Hematopoietic multipotent progenitor cell treated with erythropoietin and hydrocortisone succinate and interleukin-3 and kit ligand, for 6 days (in vitro differentiated cells): ENCODE results near the gene AFP.
A peak's percentile ranks its signal among the peaks of the same experiment; 100 is the strongest.

Experiments
- DNase-seq: peaks from one replicate; pipeline ENCODE4 v3.0.0-alpha.2; 2015

Gene AFP

DNA sequence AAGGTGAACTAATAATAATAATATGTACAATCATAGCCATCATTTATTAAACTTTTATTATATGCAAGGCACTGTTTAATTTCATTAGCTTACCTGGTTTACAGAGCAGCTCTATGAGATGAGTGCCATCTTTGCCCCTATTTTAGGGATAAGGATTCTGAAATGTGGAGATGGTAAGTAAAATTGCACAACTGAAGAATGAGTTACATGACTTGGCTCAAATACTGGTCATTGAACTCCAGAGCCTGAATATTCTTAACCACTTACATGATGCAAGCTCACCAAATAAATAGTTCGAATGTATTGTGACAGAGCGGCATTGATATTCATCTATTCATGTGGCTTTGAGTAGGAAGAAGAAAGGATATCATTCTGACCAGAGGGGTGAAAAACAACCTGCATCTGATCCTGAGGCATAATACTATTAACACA lies 20.2 kb upstream of the AFP start:
- peak; percentile 58 for DNase-seq

DNA sequence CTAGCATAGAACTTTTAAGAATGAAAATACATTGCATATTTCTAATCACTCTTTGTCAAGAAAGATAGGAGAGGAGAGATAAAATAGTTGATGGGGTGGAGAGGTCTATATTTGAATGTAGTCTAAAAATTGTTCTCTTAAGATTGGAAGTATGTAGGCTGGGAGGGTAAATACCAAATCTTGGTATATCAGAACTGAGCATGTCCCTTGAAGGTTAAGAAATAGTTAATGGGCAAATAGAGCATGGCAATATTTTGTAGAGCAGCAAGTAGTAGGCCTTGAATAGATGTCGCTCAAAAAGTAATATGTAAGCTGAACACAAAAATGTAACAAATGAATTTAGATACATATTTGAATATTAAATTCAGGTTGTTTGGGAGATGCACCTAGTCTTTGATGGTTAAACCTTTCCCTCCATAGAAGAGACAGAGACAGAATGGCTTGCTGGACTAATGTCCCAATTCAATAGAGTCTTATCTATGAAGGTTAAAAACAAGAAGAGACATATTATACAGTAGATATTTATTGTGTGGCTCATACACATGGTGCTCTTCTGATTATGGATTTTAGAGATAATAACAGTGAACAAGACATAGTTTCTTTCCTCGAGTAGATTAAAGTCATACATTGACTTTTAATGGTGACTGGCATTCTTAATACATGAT lies 19.5 kb upstream of the AFP start:
- DNase-seq: no peak

DNA sequence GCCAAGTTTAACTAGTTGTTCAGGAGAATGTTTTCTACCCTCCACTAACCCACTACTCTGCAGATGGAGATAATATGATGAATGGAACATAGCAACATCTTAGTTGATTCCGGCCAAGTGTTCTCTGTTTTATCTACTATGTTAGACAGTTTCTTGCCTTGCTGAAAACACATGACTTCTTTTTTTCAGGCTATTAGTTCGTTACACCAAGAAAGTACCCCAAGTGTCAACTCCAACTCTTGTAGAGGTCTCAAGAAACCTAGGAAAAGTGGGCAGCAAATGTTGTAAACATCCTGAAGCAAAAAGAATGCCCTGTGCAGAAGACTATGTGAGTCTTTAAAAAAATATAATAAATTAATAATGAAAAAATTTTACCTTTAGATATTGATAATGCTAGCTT lies 18.7 kb upstream of the AFP start:
- DNase-seq: no peak

DNA sequence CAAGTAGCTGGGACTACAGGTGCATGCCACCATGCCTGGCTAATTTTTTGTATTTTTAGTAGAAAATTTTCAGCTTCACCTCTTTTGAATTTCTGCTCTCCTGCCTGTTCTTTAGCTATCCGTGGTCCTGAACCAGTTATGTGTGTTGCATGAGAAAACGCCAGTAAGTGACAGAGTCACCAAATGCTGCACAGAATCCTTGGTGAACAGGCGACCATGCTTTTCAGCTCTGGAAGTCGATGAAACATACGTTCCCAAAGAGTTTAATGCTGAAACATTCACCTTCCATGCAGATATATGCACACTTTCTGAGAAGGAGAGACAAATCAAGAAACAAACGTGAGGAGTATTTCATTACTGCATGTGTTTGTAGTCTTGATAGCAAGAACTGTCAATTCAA lies 18.0 kb upstream of the AFP start:
- DNase-seq: peak; percentile 36

DNA sequence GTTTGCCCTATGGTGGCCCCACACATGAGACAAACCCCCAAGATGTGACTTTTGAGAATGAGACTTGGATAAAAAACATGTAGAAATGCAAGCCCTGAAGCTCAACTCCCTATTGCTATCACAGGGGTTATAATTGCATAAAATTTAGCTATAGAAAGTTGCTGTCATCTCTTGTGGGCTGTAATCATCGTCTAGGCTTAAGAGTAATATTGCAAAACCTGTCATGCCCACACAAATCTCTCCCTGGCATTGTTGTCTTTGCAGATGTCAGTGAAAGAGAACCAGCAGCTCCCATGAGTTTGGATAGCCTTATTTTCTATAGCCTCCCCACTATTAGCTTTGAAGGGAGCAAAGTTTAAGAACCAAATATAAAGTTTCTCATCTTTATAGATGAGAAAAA lies 17.3 kb upstream of the AFP start:
- DNase-seq: peak; percentile 6

DNA sequence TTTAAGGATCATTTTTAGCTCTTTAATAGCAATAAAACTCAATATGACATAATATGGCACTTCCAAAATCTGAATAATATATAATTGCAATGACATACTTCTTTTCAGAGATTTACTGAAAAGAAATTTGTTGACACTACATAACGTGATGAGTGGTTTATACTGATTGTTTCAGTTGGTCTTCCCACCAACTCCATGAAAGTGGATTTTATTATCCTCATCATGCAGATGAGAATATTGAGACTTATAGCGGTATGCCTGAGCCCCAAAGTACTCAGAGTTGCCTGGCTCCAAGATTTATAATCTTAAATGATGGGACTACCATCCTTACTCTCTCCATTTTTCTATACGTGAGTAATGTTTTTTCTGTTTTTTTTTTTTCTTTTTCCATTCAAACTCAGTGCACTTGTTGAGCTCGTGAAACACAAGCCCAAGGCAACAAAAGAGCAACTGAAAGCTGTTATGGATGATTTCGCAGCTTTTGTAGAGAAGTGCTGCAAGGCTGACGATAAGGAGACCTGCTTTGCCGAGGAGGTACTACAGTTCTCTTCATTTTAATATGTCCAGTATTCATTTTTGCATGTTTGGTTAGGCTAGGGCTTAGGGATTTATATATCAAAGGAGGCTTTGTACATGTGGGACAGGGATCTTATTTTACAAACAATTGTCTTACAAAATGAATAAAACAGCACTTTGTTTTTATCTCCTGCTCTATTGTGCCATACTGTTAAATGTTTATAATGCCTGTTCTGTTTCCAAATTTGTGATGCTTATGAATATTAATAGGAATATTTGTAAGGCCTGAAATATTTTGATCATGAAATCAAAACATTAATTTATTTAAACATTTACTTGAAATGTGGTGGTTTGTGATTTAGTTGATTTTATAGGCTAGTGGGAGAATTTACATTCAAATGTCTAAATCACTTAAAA lies 16.6 kb upstream of the AFP start:
- no peak for DNase-seq

DNA sequence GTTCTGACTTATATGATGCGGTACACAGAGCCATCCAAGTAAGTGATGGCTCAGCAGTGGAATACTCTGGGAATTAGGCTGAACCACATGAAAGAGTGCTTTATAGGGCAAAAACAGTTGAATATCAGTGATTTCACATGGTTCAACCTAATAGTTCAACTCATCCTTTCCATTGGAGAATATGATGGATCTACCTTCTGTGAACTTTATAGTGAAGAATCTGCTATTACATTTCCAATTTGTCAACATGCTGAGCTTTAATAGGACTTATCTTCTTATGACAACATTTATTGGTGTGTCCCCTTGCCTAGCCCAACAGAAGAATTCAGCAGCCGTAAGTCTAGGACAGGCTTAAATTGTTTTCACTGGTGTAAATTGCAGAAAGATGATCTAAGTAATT lies 15.4 kb upstream of the AFP start:
- DNase-seq: no peak

DNA sequence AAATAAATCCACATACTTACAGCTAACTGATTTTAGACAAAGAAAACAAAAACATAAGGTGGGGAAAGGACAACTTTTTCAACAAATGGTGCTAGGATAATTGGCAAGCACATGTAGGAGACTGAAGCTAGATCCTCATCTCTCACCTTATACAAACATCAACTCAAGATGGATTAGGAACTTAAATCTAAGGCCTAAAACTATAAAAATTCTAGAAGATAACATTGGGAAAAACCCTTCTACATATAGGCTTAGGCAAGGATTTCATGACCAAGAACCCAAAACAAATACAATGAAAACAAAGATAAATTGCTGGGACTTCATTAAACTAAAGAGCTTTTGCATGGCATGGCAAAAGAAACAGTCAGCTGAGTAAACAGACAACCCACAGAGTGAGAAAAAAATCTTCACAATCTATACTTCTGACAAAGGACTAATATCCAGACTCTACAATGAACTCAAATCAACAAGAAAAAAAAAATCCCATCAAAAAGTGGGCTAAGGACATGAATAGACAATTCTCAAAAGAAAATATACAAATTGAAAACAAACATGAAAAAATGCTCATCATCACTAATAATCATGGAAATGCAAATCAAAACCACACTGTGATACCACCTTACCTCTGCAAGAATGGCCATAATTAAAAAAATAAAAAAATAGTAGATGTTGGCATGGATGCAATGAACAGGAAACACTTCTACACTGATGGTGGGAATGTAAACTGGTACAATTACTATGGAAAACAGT lies 14.1 kb upstream of the AFP start:
- no peak for DNase-seq

DNA sequence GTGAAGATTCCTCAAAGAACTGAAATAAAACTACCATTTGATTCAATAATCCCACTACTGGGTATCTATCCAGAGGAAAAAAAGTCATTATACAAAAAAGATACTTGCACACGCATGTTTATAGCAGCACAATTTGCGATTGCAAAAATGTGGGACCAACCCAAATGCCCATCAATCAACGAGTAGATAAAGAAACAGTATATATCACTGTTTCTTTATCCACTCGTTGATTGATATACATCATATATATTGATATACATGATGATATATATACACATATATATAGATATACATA lies 13.6 kb upstream of the AFP start:
- no peak for DNase-seq

DNA sequence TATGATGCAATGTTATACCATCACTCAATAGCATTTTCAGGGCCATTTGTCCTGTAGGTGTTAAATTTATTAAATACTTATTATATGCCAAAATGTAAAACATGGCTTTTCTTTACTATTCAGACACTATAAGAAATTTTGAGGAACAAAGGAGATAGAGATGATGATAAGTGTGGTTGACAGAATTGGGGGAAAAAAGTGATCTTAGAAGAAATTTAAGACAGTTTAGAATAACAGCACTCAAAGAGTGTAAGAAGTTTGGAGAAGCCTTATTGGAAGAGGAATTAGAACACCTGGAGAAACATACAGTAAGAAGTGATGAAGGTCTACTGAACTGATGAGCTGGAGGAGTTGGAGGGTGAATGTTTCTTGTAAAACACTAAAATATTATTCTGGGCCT lies 12.8 kb upstream of the AFP start:
- DNase-seq: no peak

DNA sequence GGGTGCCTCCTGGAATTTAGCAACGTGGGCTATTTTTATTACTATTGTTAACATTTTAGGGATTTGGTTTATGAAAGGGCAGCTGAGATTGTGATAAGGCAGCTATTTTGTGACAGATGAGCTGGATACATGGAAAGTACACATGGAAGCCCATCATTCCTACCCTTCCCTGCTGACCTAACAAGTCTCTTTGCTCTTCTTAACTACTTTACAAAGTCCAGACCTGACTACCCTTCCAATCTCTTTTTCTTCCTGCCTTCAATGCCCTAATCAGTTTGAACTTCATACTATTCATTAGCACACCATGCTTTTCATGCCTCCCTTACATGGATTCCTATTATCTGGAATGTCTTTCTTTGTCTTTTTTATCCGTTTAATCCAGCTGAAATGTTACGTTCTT lies 9.4 kb upstream of the AFP start:
- DNase-seq: no peak

DNA sequence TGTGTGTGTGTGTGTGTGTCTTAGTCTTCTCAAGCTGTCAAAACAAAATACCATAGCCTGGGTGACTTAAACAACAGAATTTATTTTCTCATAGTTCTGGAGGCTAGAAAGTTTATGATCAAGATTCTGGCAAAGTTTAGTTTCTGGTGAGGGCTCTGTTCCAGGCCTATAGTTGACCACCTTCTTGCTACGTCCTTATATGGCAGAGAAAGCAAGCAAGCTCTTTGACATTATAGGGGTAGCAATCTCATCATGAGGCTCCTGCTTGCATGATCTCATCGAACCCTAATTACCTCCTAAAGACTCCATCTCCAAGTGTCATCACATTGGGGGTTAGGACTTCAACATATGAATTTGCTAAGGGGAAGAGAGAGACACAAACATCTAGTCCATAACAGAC lies 6.9 kb upstream of the AFP start:
- no peak for DNase-seq

DNA sequence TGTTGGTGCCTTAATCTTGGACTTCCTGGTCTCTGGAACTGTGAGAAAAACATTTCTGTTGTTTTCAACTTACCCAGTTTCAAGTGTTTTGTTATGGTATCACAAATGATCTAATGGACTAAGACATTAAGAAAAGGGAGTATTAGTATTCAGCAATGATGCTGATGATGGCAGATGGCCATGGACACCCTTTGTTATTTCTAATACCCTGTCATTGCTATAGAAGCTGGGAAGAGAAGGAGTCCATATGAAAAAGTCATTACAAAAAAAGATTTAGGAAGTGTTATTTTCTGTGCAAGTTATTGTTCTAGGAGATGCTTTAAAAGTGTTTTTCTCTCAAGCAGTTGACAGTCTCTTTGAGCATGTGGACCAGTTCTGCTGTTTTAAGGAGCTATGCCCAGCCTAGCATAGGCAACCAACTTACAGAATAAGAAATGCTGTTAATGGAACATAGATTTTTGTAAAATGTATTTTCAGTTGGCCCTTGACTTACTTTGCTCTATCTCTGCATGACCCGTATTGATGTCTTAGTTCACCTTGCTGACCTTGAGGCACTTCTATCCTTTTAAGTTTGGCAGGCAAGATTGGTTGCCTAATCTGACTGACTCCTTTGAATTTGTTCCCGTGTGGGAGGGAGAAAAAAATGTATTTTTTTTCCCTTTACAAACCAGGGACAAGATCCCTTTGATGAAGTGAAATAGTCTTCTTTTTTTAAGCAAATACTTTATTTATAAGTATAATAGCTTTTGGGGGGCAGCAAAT lies 6.0 kb upstream of the AFP start:
- no peak for DNase-seq

DNA sequence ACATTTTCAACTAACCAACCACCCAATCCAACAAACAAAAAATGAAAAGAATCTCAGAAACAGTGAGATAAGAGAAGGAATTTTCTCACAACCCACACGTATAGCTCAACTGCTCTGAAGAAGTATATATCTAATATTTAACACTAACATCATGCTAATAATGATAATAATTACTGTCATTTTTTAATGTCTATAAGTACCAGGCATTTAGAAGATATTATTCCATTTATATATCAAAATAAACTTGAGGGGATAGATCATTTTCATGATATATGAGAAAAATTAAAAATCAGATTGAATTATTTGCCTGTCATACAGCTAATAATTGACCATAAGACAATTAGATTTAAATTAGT lies 4.2 kb upstream of the AFP start:
- DNase-seq: no peak

DNA sequence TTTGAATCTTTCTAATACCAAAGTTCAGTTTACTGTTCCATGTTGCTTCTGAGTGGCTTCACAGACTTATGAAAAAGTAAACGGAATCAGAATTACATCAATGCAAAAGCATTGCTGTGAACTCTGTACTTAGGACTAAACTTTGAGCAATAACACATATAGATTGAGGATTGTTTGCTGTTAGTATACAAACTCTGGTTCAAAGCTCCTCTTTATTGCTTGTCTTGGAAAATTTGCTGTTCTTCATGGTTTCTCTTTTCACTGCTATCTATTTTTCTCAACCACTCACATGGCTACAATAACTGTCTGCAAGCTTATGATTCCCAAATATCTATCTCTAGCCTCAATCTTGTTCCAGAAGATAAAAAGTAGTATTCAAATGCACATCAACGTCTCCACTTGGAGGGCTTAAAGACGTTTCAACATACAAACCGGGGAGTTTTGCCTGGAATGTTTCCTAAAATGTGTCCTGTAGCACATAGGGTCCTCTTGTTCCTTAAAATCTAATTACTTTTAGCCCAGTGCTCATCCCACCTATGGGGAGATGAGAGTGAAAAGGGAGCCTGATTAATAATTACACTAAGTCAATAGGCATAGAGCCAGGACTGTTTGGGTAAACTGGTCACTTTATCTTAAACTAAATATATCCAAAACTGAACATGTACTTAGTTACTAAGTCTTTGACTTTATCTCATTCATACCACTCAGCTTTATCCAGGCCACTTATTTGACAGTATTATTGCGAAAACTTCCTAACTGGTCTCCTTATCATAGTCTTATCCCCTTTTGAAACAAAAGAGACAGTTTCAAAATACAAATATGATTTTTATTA lies 3.6 kb upstream of the AFP start:
- DNase-seq: peak; percentile 57

DNA sequence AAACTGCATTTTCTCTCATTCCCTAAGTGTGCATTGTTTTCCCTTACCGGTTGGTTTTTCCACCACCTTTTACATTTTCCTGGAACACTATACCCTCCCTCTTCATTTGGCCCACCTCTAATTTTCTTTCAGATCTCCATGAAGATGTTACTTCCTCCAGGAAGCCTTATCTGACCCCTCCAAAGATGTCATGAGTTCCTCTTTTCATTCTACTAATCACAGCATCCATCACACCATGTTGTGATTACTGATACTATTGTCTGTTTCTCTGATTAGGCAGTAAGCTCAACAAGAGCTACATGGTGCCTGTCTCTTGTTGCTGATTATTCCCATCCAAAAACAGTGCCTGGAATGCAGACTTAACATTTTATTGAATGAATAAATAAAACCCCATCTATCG lies 2.9 kb upstream of the AFP start:
- DNase-seq: peak; percentile 47

DNA sequence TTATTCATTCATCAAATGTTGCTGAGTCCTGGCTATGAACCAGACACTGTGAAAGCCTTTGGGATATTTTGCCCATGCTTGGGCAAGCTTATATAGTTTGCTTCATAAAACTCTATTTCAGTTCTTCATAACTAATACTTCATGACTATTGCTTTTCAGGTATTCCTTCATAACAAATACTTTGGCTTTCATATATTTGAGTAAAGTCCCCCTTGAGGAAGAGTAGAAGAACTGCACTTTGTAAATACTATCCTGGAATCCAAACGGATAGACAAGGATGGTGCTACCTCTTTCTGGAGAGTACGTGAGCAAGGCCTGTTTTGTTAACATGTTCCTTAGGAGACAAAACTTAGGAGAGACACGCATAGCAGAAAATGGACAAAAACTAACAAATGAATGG lies 1.7 kb upstream of the AFP start:
- peak; percentile 64 for DNase-seq

DNA sequence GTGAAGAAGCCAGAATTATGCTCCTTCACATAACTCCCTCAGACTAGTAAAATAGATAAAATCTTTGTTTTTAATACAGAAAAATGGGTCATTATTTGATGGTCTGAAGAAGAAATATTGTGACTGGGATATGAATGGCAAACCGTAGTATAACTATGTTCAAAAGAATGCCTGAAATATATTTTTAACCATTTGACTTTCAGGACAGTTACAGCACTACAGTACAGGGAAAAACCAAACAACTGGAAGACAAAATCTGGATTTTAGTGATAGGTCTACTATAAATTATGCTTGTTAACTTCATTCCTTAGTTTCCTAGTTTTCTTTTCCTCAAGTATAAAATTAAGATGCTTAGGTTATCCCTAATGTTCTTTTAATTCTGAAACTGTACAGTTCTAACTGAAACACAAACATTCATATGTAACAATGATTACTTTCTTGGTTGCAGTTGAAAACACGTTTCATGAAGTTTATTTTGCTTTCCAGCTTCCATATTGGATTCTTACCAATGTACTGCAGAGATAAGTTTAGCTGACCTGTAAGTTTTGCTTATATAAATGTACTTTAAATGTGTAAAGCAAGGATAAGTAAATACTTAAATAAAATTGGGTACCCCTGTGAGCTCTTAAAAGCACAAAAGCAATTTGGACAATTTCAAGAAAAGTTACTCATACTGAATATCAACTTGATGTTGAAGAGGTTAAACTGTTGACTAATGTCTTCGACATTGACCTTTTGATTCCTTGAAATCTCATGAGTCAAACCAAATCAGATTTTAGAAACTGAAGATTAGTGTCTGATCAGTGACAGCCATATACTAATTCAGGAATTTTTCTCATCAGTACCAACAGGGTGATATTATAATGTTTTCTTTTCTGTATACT lies 895 bp downstream of the AFP start:
- DNase-seq: no peak

DNA sequence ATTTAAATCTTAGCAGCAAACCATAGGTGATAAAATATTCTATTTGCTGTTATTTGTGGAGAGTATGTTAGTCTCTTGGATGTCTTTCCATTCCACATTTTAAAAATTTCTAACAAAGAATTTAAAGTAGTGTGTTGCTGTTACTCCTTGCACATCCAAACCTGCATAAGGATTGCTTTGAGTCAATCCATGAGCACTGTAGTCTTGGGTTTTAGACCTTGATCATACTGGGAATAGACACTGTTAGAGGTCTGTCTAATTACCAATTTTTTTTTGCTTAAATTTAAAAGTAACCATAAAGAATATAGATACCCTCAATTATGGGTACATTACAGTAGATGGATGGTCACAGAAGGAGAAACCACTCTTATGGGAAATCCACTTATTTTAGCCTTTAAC lies 1.5 kb downstream of the AFP start:
- DNase-seq: no peak

DNA sequence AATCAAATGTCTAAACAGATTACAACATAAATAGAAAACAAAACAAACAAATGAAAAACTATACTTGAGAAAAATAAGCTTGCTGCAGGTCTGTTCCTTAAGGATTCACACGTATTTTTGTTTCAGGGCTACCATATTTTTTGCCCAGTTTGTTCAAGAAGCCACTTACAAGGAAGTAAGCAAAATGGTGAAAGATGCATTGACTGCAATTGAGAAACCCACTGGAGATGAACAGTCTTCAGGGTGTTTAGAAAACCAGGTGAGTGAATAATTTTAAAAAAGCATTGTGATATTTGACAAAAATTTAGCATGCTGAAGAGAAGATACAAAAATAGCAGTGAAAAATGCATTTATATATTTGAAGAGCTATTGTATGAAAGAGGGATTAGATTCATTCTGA lies 2.0 kb downstream of the AFP start:
- no peak for DNase-seq

DNA sequence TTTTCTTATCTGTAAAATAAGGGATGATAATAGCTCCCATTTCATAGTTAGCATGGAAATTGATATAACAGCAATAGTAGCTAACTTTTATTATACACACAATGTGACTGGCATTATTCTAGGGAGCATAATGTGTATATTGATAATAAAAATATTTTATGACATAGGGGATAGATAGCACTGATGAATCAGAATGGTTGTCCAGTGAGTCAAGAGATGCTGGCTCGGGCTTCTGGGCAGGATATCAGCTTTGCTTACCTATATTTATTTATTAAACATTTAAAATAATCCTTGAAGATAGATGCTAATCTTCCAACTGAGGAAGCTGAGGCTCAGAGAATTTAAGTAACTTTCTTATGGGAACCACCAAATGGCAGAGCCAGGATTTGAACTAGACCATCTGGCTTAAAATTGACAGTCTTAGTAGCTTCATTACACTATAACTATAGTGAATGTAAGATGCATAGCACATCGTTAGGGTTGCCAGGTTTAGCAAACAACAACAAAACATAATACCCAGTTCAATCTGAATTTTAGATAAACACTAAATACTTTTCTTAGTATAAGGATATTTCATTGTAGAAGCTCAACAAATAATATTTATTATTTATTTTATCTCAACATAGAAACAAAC lies 2.7 kb downstream of the AFP start:
- DNase-seq: no peak
